HG03520 (cell line): Measurements from ENCODE around the gene MRPL33.

Source experiments
- ATAC-seq: cut with Tn5 transposase; IDR thresholded peaks from one replicate; pipeline ENCODE4 v1.9.1; 2021; ENCODE audit warnings: mild to moderate bottlenecking, moderate library complexity; ENCODE audit not compliant: unreplicated experiment

MRPL33 gene

GRCh38 chr2:27773959-27774358 lies 2.4 kb downstream of the MRPL33 start:
- no peak for ATAC-seq

- no peak for ATAC-seq
These were observed 4.6 kb downstream of the MRPL33 start for GRCh38 chr2:27776097-27776496.

- ATAC-seq, result no peak
These were observed 5.2 kb downstream of the MRPL33 start for GRCh38 chr2:27776696-27777095.

- no peak for ATAC-seq
These were observed 8.0 kb downstream of the MRPL33 start for GRCh38 chr2:27779417-27780055.

- ATAC-seq, result no peak
These were observed 10.0 kb downstream of the MRPL33 start for GRCh38 chr2:27781496-27781895.

GRCh38 chr2:27782701-27783100 lies 11.2 kb downstream of the MRPL33 start:
- ATAC-seq, result no peak

GRCh38 chr2:27790796-27791195 lies 19.3 kb downstream of the MRPL33 start:
- ATAC-seq, result no peak

- no peak for ATAC-seq
These were observed 21.2 kb downstream of the MRPL33 start for GRCh38 chr2:27792759-27793158.

GRCh38 chr2:27795093-27795834 lies 23.7 kb downstream of the MRPL33 start:
- no peak for ATAC-seq

- no peak for ATAC-seq
These were observed 24.4 kb downstream of the MRPL33 start for GRCh38 chr2:27795868-27796277.

GRCh38 chr2:27796791-27797765 lies 25.6 kb downstream of the MRPL33 start:
- ATAC-seq, result no peak

- ATAC-seq, result no peak
These were observed 26.3 kb downstream of the MRPL33 start for GRCh38 chr2:27797841-27798240.

- ATAC-seq, result no peak
These were observed 27.0 kb downstream of the MRPL33 start for GRCh38 chr2:27798486-27798885.

GRCh38 chr2:27798948-27799645 lies 27.6 kb downstream of the MRPL33 start:
- ATAC-seq, result no peak

- no peak for ATAC-seq
These were observed 28.1 kb downstream of the MRPL33 start for GRCh38 chr2:27799646-27800010.

GRCh38 chr2:27800856-27801255 lies 29.3 kb downstream of the MRPL33 start:
- no peak for ATAC-seq

GRCh38 chr2:27802547-27802946 lies 31.0 kb downstream of the MRPL33 start:
- ATAC-seq, result no peak

- ATAC-seq, result no peak
These were observed 31.5 kb downstream of the MRPL33 start for GRCh38 chr2:27803046-27803445.

- ATAC-seq, result no peak
These were observed 32.6 kb downstream of the MRPL33 start for GRCh38 chr2:27804146-27804545.

- ATAC-seq, result no peak
These were observed 33.7 kb downstream of the MRPL33 start for GRCh38 chr2:27805180-27805579.
